H9 (cell line): ENCODE measurements around the gene SQSTM1. TPM values are rescaled to one million over a fixed set of nuclear protein-coding genes. Genes with fewer than 3 reads are reported as not detected.

Experiments used
- DNase-seq: peaks from one replicate; pipeline ENCODE4 v3.0.0-alpha.2; 2017
- H2AFZ ChIP-seq: one replicate; pipeline ENCODE4 v1.6.1; 2013; ENCODE audit warnings: mild to moderate bottlenecking, low read length, control low read depth, moderate library complexity
- H2AK5ac ChIP-seq: 2 replicates; pipeline ENCODE4 v1.6.1; 2013; ENCODE audit warnings: low read length, control low read depth, mixed read lengths; ENCODE audit not compliant: insufficient read length
- H2BK120ac ChIP-seq: one replicate; pipeline ENCODE4 v1.6.1; 2013; ENCODE audit warnings: low read depth, mild to moderate bottlenecking, low read length, control low read depth, inconsistent platforms; ENCODE audit not compliant: poor library complexity, severe bottlenecking
- H2BK12ac ChIP-seq: 2 replicates; pipeline ENCODE4 v1.6.1; 2013; ENCODE audit warnings: low read length, control low read depth, mixed read lengths, low read depth; ENCODE audit not compliant: insufficient read length
- H2BK15ac ChIP-seq: 2 replicates; pipeline ENCODE4 v1.6.1; 2013; ENCODE audit warnings: low read depth, low read length, control low read depth
- H2BK20ac ChIP-seq: one replicate; pipeline ENCODE4 v1.6.1; 2013; ENCODE audit warnings: low read depth, mild to moderate bottlenecking, low read length, control low read depth, inconsistent platforms; ENCODE audit not compliant: poor library complexity, severe bottlenecking
- H2BK5ac ChIP-seq: 2 replicates; pipeline ENCODE4 v1.6.1; 2013; ENCODE audit warnings: low read length, control low read depth, mixed read lengths; ENCODE audit not compliant: insufficient read length
- H3K14ac ChIP-seq: 2 replicates; pipeline ENCODE4 v1.6.1; 2013; ENCODE audit warnings: low read length, control low read depth; ENCODE audit not compliant: insufficient read depth
- H3K18ac ChIP-seq: 2 replicates; pipeline ENCODE4 v1.6.1; 2013; ENCODE audit warnings: low read depth, mild to moderate bottlenecking, mixed read lengths, low read length, control low read depth; ENCODE audit not compliant: insufficient read length
- H3K23ac ChIP-seq: 2 replicates; pipeline ENCODE4 v1.6.1; 2013; ENCODE audit warnings: low read length, control low read depth, mixed read lengths, low read depth; ENCODE audit not compliant: insufficient read length
- H3K23me2 ChIP-seq: 2 replicates; pipeline ENCODE4 v1.6.1; 2013; ENCODE audit warnings: low read depth, mild to moderate bottlenecking, mixed read lengths, low read length, control low read depth; ENCODE audit not compliant: insufficient read length, poor library complexity, severe bottlenecking
- H3K27ac ChIP-seq: 2 replicates; pipeline ENCODE4 v1.5.1; 2013; ENCODE audit warnings: low read length, control low read depth, mixed read lengths, low read depth; ENCODE audit not compliant: insufficient read length
- H3K27me3 ChIP-seq: 2 replicates; pipeline ENCODE4 v1.6.1; 2013; ENCODE audit warnings: low read length, control low read depth, inconsistent platforms; ENCODE audit not compliant: insufficient read depth
- H3K4ac ChIP-seq: 2 replicates; pipeline ENCODE4 v1.6.1; 2013; ENCODE audit warnings: low read depth, mild to moderate bottlenecking, control low read depth, inconsistent platforms, low read length, moderate library complexity
- H3K4me1 ChIP-seq: 2 replicates; pipeline ENCODE4 v1.6.1; 2013; ENCODE audit warnings: low read length, control low read depth, inconsistent platforms; ENCODE audit not compliant: insufficient read depth
- H3K4me2 ChIP-seq: 2 replicates; pipeline ENCODE4 v1.6.1; 2013; ENCODE audit warnings: low read length, control low read depth, mixed read lengths; ENCODE audit not compliant: insufficient read length, insufficient read depth
- H3K56ac ChIP-seq: 2 replicates; pipeline ENCODE4 v1.6.1; 2013; ENCODE audit warnings: low read depth, mild to moderate bottlenecking, mixed read lengths, low read length, control low read depth; ENCODE audit not compliant: insufficient read length
- H3K79me1 ChIP-seq: 2 replicates; pipeline ENCODE4 v1.6.1; 2013; ENCODE audit warnings: low read depth, mild to moderate bottlenecking, moderate library complexity, low read length, control low read depth, inconsistent platforms; ENCODE audit not compliant: insufficient read depth, poor library complexity, severe bottlenecking
- H3K79me2 ChIP-seq: 2 replicates; pipeline ENCODE4 v1.6.1; 2013; ENCODE audit warnings: low read length, control low read depth, inconsistent platforms; ENCODE audit not compliant: insufficient read depth
- H3K9ac ChIP-seq: 2 replicates; pipeline ENCODE4 v1.6.1; 2013; ENCODE audit warnings: low read length, control low read depth, mixed read lengths; ENCODE audit not compliant: insufficient read length; ENCODE audit errors: extremely low read depth
- H3K9me3 ChIP-seq: one replicate; pipeline ENCODE4 v1.6.1; 2013; ENCODE audit warnings: low read depth, low read length, inconsistent platforms; ENCODE audit not compliant: control insufficient read depth
- H3T11ph ChIP-seq: one replicate; pipeline ENCODE4 v1.6.1; 2013; ENCODE audit warnings: mild to moderate bottlenecking, low read length, control low read depth, inconsistent platforms
- H4K20me1 ChIP-seq: one replicate; pipeline ENCODE4 v1.6.1; 2013; ENCODE audit not compliant: control insufficient read depth, insufficient read length, insufficient read depth
- H4K5ac ChIP-seq: 2 replicates; pipeline ENCODE4 v1.6.1; 2013; ENCODE audit warnings: low read depth, mild to moderate bottlenecking, mixed read lengths, low read length, control low read depth; ENCODE audit not compliant: insufficient read length
- H4K8ac ChIP-seq: replicated peaks from 2 replicates; pipeline ENCODE4 v1.6.1; 2013; ENCODE audit warnings: low read length, control low read depth, mixed read lengths, low read depth; ENCODE audit not compliant: insufficient read length
- H4K91ac ChIP-seq: 2 replicates; pipeline ENCODE4 v1.6.1; 2013; ENCODE audit warnings: low read depth, mild to moderate bottlenecking, moderate library complexity, mixed read lengths, low read length, control low read depth; ENCODE audit not compliant: insufficient read length
- H3K27ac Mint-ChIP-seq, 3 experiments: 2 replicates in 2 of 3; 3 replicates in 1 of 3; pipeline ENCODE4 v1.8.0; 2020 to 2021; ENCODE audit warnings: mixed read lengths in 3 of 3, mild to moderate bottlenecking in 1 of 3, moderate library complexity in 1 of 3
- H3K27me3 Mint-ChIP-seq: 2 replicates; pipeline ENCODE4 v1.8.0; 2021; ENCODE audit warnings: low read depth, mild to moderate bottlenecking, moderate library complexity, mixed read lengths
- H3K36me3 Mint-ChIP-seq, 3 experiments: 2 replicates in 2 of 3; 3 replicates in 1 of 3; pipeline ENCODE4 v1.8.0; 2020 to 2021; ENCODE audit warnings: low read depth in 3 of 3, mixed read lengths in 3 of 3; ENCODE audit not compliant: insufficient read depth in 1 of 3
- H3K4me1 Mint-ChIP-seq, 2 experiments: 2 replicates each; pipeline ENCODE4 v1.8.0; 2020; ENCODE audit warnings: mixed read lengths in 2 of 2
- H3K4me3 Mint-ChIP-seq, 2 experiments: 2 replicates in 1 of 2; 3 replicates in 1 of 2; pipeline ENCODE4 v1.8.0; 2020 to 2021; ENCODE audit warnings: mild to moderate bottlenecking in 2 of 2, mixed read lengths in 2 of 2, moderate library complexity in 1 of 2
- H3K9me3 Mint-ChIP-seq, 2 experiments: 2 replicates in 1 of 2; 3 replicates in 1 of 2; pipeline ENCODE4 v1.8.0; 2020; ENCODE audit warnings: mild to moderate bottlenecking in 2 of 2, mixed read lengths in 2 of 2, moderate library complexity in 1 of 2
- CTCF ChIP-seq: fragments of 200-600 bp; sonication (generic); conservative IDR thresholded peaks from 3 replicates; pipeline ENCODE4 v1.8.0; 2021; ENCODE audit warnings: antibody characterized with exemption, mild to moderate bottlenecking
- WGBS: extraction: QIAGEN DNeasy Blood & Tissue Kit; methylation state at CpG from one replicate; pipeline ENCODE4 v1.1.7; 2013; ENCODE audit warnings: missing lambda C conversion rate, low lambda C conversion rate, mixed read lengths; ENCODE audit not compliant: insufficient read length; ENCODE audit errors: extremely low coverage; 5-methylcytosine and 5-hydroxymethylcytosine counted together
- total RNA-seq: library from RNA; stranded (reverse); gene quantifications from 2 replicates; pipeline ENCODE4 v1.2.1, GENCODE V29; 2021

SQSTM1 gene
- total RNA-seq, 1 experiment from 2014 or later, result 144 TPM

GRCh38 chr5:179814090-179814489 is 6.6 kb upstream of the SQSTM1 start:
- no peak overlapping the region for H3K27ac ChIP-seq
- Mint-ChIP-seq H3K36me3 (peaks cover 5 to 38% (median 22%) of the 10 kb centered on the region in 3 experiments; a peak in 6 of 7 replicates), H3K4me3 (no peak overlapping the region; a peak in 1 of 5 replicates), H3K27ac (peak overlapping the region in 1 of 3 experiments; percentile 36; a peak in 1 of 7 replicates), H3K27me3 (peaks cover 13% of the 10 kb centered on the region), H3K4me1 (peaks cover 29 to 30% of the 10 kb centered on the region in 2 experiments), H3K9me3 (no peaks in the 10 kb centered on the region; a peak in 2 of 5 replicates)
- no peak overlapping the region for H3K4me2 ChIP-seq
- no peak overlapping the region for H2AFZ ChIP-seq
- H2BK12ac ChIP-seq, result no peak overlapping the region
- H3K23me2 ChIP-seq, result peaks cover 16% of the 10 kb centered on the region
- H4K5ac ChIP-seq, result no peak overlapping the region
- H3K4ac ChIP-seq, result no peak overlapping the region
- H3K23ac ChIP-seq, result no peak overlapping the region
- H3K9me3 ChIP-seq, result no peaks in the 10 kb centered on the region
- no peak overlapping the region for H2AK5ac ChIP-seq
- H4K91ac ChIP-seq, result no peak overlapping the region
- no CpG with 5 or more reads among the region's 3 CpGs for WGBS
- no peaks in the 10 kb centered on the region for H3K27me3 ChIP-seq
- H4K20me1 ChIP-seq, result no peaks in the 10 kb centered on the region
- H3K79me2 ChIP-seq, result no peaks in the 10 kb centered on the region
- H2BK120ac ChIP-seq, result no peak overlapping the region
- no peaks in the 10 kb centered on the region; the same call in 1 of the 2 replicates for H3K4me1 ChIP-seq
- H2BK20ac ChIP-seq, result no peak overlapping the region
- no peak overlapping the region for H2BK15ac ChIP-seq
- H3K14ac ChIP-seq, result no peak overlapping the region
- no peaks in the 10 kb centered on the region for H3K79me1 ChIP-seq
- H4K8ac ChIP-seq, result no peak overlapping the region
- H3K56ac ChIP-seq, result no peak overlapping the region
- H2BK5ac ChIP-seq, result no peak overlapping the region
- no peak overlapping the region for H3T11ph ChIP-seq
- no peak for TF ChIP-seq CTCF
- DNase-seq, result no peak
- no peak overlapping the region for H3K18ac ChIP-seq
- H3K9ac ChIP-seq, result no peak overlapping the region
